ENCODE measurements around the gene PDIA4.
"Not testable (repeated sequence)": the region's sequence is repeated elsewhere in the genome, so short reads cannot be mapped to it uniquely, and the experiment has no call there.

The PDIA4 gene

GRCh38 chr7:149028346-149029109 is at the start of gene PDIA4:
Gene PDIA4, minus strand, starts transcription at chr7:149028505. Its CDS starts 97 bp downstream, at chr7:149028408.
- Mint-ChIP-seq H3K9me3 (ENCODE audit: low read depth) (no peaks in the 10 kb centered on the region), H3K27ac (peak within 1 kb of the TSS; percentile 96), H3K4me3 (peak within 1 kb of the TSS; percentile 94), H3K4me1 (ENCODE audit: low read depth) (peaks cover 44% of the 10 kb centered on the region), H3K36me3 (peaks cover 5% of the 10 kb centered on the region), H3K27me3 (no peaks in the 10 kb centered on the region)

GRCh38 chr7:149077594-149077993 is 49.3 kb upstream of the PDIA4 start:
- Mint-ChIP-seq H3K9me3 (ENCODE audit: low read depth) (no peaks in the 10 kb centered on the region), H3K36me3 (peaks cover 14% of the 10 kb centered on the region), H3K27me3 (no peaks in the 10 kb centered on the region), H3K27ac (no peak overlapping the region), H3K4me3 (no peak overlapping the region), H3K4me1 (ENCODE audit: low read depth) (peaks cover 20% of the 10 kb centered on the region)

GRCh38 chr7:149075286-149075685 is 47.0 kb upstream of the PDIA4 start:
- no peaks in the 10 kb centered on the region for H3K9me3 Mint-ChIP-seq (ENCODE audit: low read depth)
- peaks cover 9% of the 10 kb centered on the region for H3K4me1 Mint-ChIP-seq (ENCODE audit: low read depth)
- peaks cover 9% of the 10 kb centered on the region for H3K36me3 Mint-ChIP-seq
- H3K27me3 Mint-ChIP-seq: no peaks in the 10 kb centered on the region
- H3K4me3 Mint-ChIP-seq: no peak overlapping the region
- H3K27ac Mint-ChIP-seq: no peak overlapping the region

GRCh38 chr7:149074116-149074885 is 46.0 kb upstream of the PDIA4 start:
- no peak overlapping the region for H3K27ac Mint-ChIP-seq
- H3K9me3 Mint-ChIP-seq (ENCODE audit: low read depth): no peaks in the 10 kb centered on the region

GRCh38 chr7:149072438-149072775 is 44.1 kb upstream of the PDIA4 start:
- peaks cover 7% of the 10 kb centered on the region for H3K4me1 Mint-ChIP-seq (ENCODE audit: low read depth)
- no peaks in the 10 kb centered on the region for H3K27me3 Mint-ChIP-seq
- H3K27ac Mint-ChIP-seq: no peak overlapping the region
- no peaks in the 10 kb centered on the region for H3K9me3 Mint-ChIP-seq (ENCODE audit: low read depth)
- peak overlapping the region; percentile 52 for H3K4me3 Mint-ChIP-seq
- peaks cover 9% of the 10 kb centered on the region for H3K36me3 Mint-ChIP-seq

More at GRCh38 chr7:149074116-149074885, 46.0 kb upstream of the PDIA4 start:
- H3K36me3 Mint-ChIP-seq: peaks cover 7% of the 10 kb centered on the region
- H3K4me3 Mint-ChIP-seq: no peak overlapping the region
- no peaks in the 10 kb centered on the region for H3K27me3 Mint-ChIP-seq
- peaks cover 8% of the 10 kb centered on the region for H3K4me1 Mint-ChIP-seq (ENCODE audit: low read depth)

- peaks cover 7% of the 10 kb centered on the region for H3K36me3 Mint-ChIP-seq
- H3K4me3 Mint-ChIP-seq: peak overlapping the region; percentile 52
- H3K27ac Mint-ChIP-seq: peak overlapping the region; percentile 28
- H3K9me3 Mint-ChIP-seq (ENCODE audit: low read depth): no peaks in the 10 kb centered on the region
- peaks cover 7% of the 10 kb centered on the region for H3K4me1 Mint-ChIP-seq (ENCODE audit: low read depth)
- no peaks in the 10 kb centered on the region for H3K27me3 Mint-ChIP-seq
These were observed 43.5 kb upstream of the PDIA4 start for GRCh38 chr7:149071641-149072437.

- H3K36me3 Mint-ChIP-seq: peaks cover 4% of the 10 kb centered on the region
- no peaks in the 10 kb centered on the region for H3K9me3 Mint-ChIP-seq (ENCODE audit: low read depth)
- no peak overlapping the region for H3K27ac Mint-ChIP-seq
- H3K4me3 Mint-ChIP-seq: no peak overlapping the region
- peaks cover 5% of the 10 kb centered on the region for H3K4me1 Mint-ChIP-seq (ENCODE audit: low read depth)
- H3K27me3 Mint-ChIP-seq: no peaks in the 10 kb centered on the region
These were observed 42.9 kb upstream of the PDIA4 start for GRCh38 chr7:149071182-149071635.

GRCh38 chr7:149070372-149071125 is 42.2 kb upstream of the PDIA4 start:
- Mint-ChIP-seq H3K27ac (no peak overlapping the region), H3K27me3 (no peaks in the 10 kb centered on the region), H3K4me3 (no peak overlapping the region), H3K4me1 (ENCODE audit: low read depth) (peaks cover 7% of the 10 kb centered on the region), H3K9me3 (ENCODE audit: low read depth) (no peaks in the 10 kb centered on the region), H3K36me3 (peaks cover 4% of the 10 kb centered on the region)

- Mint-ChIP-seq H3K36me3 (peaks cover 4% of the 10 kb centered on the region), H3K4me1 (ENCODE audit: low read depth) (peaks cover 7% of the 10 kb centered on the region), H3K4me3 (peak overlapping the region; percentile 23), H3K27ac (no peak overlapping the region), H3K9me3 (ENCODE audit: low read depth) (no peaks in the 10 kb centered on the region), H3K27me3 (no peaks in the 10 kb centered on the region)
These were observed 39.6 kb upstream of the PDIA4 start for GRCh38 chr7:149067869-149068268.

GRCh38 chr7:149063476-149063875 is 35.2 kb upstream of the PDIA4 start:
- Mint-ChIP-seq H3K4me1 (ENCODE audit: low read depth) (peaks cover 5% of the 10 kb centered on the region), H3K36me3 (peaks cover 2% of the 10 kb centered on the region), H3K27me3 (no peaks in the 10 kb centered on the region), H3K27ac (no peak overlapping the region), H3K9me3 (ENCODE audit: low read depth) (no peaks in the 10 kb centered on the region), H3K4me3 (peak overlapping the region; percentile 39)

- not testable (repeated sequence) for H3K36me3 Mint-ChIP-seq; H3K4me1 Mint-ChIP-seq (ENCODE audit: low read depth); H3K27ac Mint-ChIP-seq; H3K27me3 Mint-ChIP-seq; H3K9me3 Mint-ChIP-seq (ENCODE audit: low read depth); H3K4me3 Mint-ChIP-seq
These were observed 34.1 kb upstream of the PDIA4 start for GRCh38 chr7:149062217-149062899.

GRCh38 chr7:149060156-149060555 is 31.9 kb upstream of the PDIA4 start:
- H3K36me3 Mint-ChIP-seq: no peaks in the 10 kb centered on the region
- no peak overlapping the region for H3K4me3 Mint-ChIP-seq

GRCh38 chr7:149053885-149054284 is 25.6 kb upstream of the PDIA4 start:
- no peaks in the 10 kb centered on the region for H3K9me3 Mint-ChIP-seq (ENCODE audit: low read depth)
- no peaks in the 10 kb centered on the region for H3K4me1 Mint-ChIP-seq (ENCODE audit: low read depth)
- H3K27me3 Mint-ChIP-seq: peaks cover 4% of the 10 kb centered on the region
- no peak overlapping the region for H3K27ac Mint-ChIP-seq
- H3K36me3 Mint-ChIP-seq: no peaks in the 10 kb centered on the region
- H3K4me3 Mint-ChIP-seq: no peak overlapping the region

More at GRCh38 chr7:149060156-149060555, 31.9 kb upstream of the PDIA4 start:
- Mint-ChIP-seq H3K9me3 (ENCODE audit: low read depth) (no peaks in the 10 kb centered on the region), H3K27me3 (no peaks in the 10 kb centered on the region), H3K4me1 (ENCODE audit: low read depth) (peaks cover 3% of the 10 kb centered on the region), H3K27ac (no peak overlapping the region)

- Mint-ChIP-seq H3K4me3 (no peak overlapping the region), H3K36me3 (no peaks in the 10 kb centered on the region), H3K27me3 (peaks cover 4% of the 10 kb centered on the region), H3K9me3 (ENCODE audit: low read depth) (no peaks in the 10 kb centered on the region), H3K4me1 (ENCODE audit: low read depth) (no peaks in the 10 kb centered on the region), H3K27ac (no peak overlapping the region)
These were observed 25.1 kb upstream of the PDIA4 start for GRCh38 chr7:149053384-149053783.

Measured in activated naive CD8-positive, alpha-beta T cell (primary cell).